MCF 10A (cell line): ENCODE data around the gene PSMB3. TPM values are rescaled to one million over a fixed set of nuclear protein-coding genes. Genes with fewer than 3 reads are reported as not detected.

Experiments used
- BruUV-seq: library from RNA; stranded (reverse); fragments of 400-500 nt; replicated peaks from 2 replicates; lab custom pipeline; 2021; lab: Mats Ljungman, UMichigan
- CTCF ChIA-PET: fragments of 300-600 bp; sonication (Branson Sonifier 250); formaldehyde crosslinking; extraction: SDS; loops from one replicate; lab custom pipeline; 2021; ENCODE audit warnings: antibody characterized with exemption, inconsistent platforms; lab: Yijun Ruan, JAX
- POLR2A ChIA-PET: fragments of 300-600, 350-650 bp; sonication (Branson Sonifier 250); formaldehyde crosslinking; extraction: SDS; loops from one replicate; lab custom pipeline; 2020; ENCODE audit warnings: antibody characterized with exemption, inconsistent platforms; lab: Yijun Ruan, JAX
- DNase-seq: peaks from one replicate; pipeline ENCODE4 v3.0.0-alpha.2; 2018; ENCODE audit not compliant: unreplicated experiment
- H3K27ac Mint-ChIP-seq: one replicate; pipeline ENCODE4 v1.8.0; 2022; ENCODE audit warnings: mild to moderate bottlenecking, low read depth, mixed read lengths; ENCODE audit not compliant: unreplicated experiment
- H3K27me3 Mint-ChIP-seq: one replicate; pipeline ENCODE4 v1.8.0; 2022; ENCODE audit warnings: mixed read lengths; ENCODE audit not compliant: insufficient read depth, unreplicated experiment
- H3K36me3 Mint-ChIP-seq: one replicate; pipeline ENCODE4 v1.8.0; 2022; ENCODE audit warnings: mild to moderate bottlenecking, moderate library complexity, mixed read lengths; ENCODE audit not compliant: insufficient read depth, unreplicated experiment
- H3K4me1 Mint-ChIP-seq: one replicate; pipeline ENCODE4 v1.8.0; 2022; ENCODE audit warnings: mixed read lengths; ENCODE audit not compliant: insufficient read depth, unreplicated experiment
- H3K4me3 Mint-ChIP-seq: one replicate; pipeline ENCODE4 v1.8.0; 2022; ENCODE audit warnings: mild to moderate bottlenecking, moderate library complexity, mixed read lengths; ENCODE audit not compliant: unreplicated experiment
- H3K9me3 Mint-ChIP-seq: one replicate; pipeline ENCODE4 v1.8.0; 2022; ENCODE audit warnings: mixed read lengths; ENCODE audit not compliant: unreplicated experiment
- CTCF ChIP-seq: fragments of 200-600 bp; IDR thresholded peaks from one replicate; pipeline ENCODE4 v1.8.0; 2022; ENCODE audit warnings: antibody characterized with exemption, mild to moderate bottlenecking; ENCODE audit not compliant: unreplicated experiment
- intact Hi-C: fragments of 100-400 bp; cut with micrococcal nuclease; formaldehyde crosslinking; loops from 2 replicates; pipeline ENCODE4 v1.14.1; 2022
- total RNA-seq: library from RNA; stranded (reverse); gene quantifications from 2 replicates; pipeline ENCODE4 v1.2.3, GENCODE V29; 2022

The PSMB3 gene
- total RNA-seq, 1 experiment from 2014 or later, result 145 TPM

GRCh38 chr17:38732376-38733281, 19.9 kb upstream of the PSMB3 start:
- ChIA-PET POLR2A (interaction anchor here (1.5 to 3.2 kb wide), 2 partner anchors 18 to 55 kb away, joined by 4 to 46 read pairs; partner anchors contain the start of gene PSMB3), CTCF (interaction anchor here (1.5 to 6.0 kb wide), 3 partner anchors 12 to 65 kb away, joined by 5 to 45 read pairs (median 37); no protein-coding TSS in a partner anchor)
- H3K4me3 Mint-ChIP-seq, result peak overlapping the region; percentile 87
- H3K4me1 Mint-ChIP-seq, result peaks cover 18% of the 10 kb centered on the region
- peaks cover 54% of the 10 kb centered on the region for H3K36me3 Mint-ChIP-seq
- H3K27ac Mint-ChIP-seq, result no peak overlapping the region
- DNase-seq, result no peak
- intact Hi-C loops, result no loop called here
- TF ChIP-seq CTCF, result no peak
- H3K27me3 Mint-ChIP-seq, result no peaks in the 10 kb centered on the region
- no peaks in the 10 kb centered on the region for H3K9me3 Mint-ChIP-seq
- no TSS peak for BruUV-seq

DNA sequence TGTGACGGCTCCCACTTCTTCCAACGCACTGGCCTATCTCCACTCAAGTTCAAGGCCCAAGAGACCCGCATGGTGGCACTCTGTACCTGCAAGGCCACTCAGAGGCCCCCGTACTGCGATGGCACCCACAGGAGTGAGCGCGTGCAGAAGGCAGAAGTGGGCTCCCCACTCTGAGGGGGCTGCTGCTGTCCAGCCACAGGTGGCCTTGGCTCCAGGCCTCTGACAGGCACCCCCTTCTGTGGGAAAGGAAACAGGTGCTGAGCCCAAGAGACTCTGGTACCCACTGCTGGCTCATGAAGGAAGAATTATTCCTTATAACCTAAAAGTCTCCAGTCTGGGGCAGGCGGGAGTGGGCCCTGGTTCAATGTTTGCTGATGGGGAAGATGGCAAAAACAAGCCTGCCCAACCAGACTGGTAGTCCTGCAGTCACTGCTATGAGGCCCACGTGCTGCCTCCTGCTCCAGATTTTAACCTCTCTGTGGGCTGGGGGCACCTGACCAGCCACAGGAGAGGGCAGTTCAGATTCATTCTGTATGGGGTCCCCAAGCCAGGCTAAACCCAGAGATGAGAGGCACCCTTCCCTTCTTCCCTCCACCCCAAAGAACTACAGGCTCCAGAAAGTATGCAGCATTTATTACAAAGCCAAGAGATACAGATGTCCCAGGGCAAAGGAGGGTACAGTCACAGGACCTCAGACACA, 19.1 kb upstream of the PSMB3 start:
- TSS peak; percentile 13 for BruUV-seq
- Mint-ChIP-seq H3K27me3 (no peaks in the 10 kb centered on the region), H3K4me3 (no peak overlapping the region), H3K36me3 (peaks cover 56% of the 10 kb centered on the region), H3K9me3 (no peaks in the 10 kb centered on the region), H3K4me1 (peaks cover 18% of the 10 kb centered on the region), H3K27ac (no peak overlapping the region)
- intact Hi-C loops, result no loop called here
- ChIA-PET POLR2A (interaction anchor here (0.6 to 1.5 kb wide), 2 partner anchors 16 to 56 kb away, joined by 3 to 4 read pairs; no protein-coding TSS in a partner anchor), CTCF (interaction anchor here (1.7 to 6.0 kb wide), 3 partner anchors 11 to 57 kb away, joined by 4 to 45 read pairs (median 37); no protein-coding TSS in a partner anchor)
- DNase-seq, result no peak
- TF ChIP-seq CTCF, result no peak

- peaks cover 63% of the 10 kb centered on the region for H3K36me3 Mint-ChIP-seq
- no peaks in the 10 kb centered on the region for H3K27me3 Mint-ChIP-seq
These were observed 18.3 kb upstream of the PSMB3 start for GRCh38 chr17:38733982-38734973.

More at GRCh38 chr17:38733982-38734973, 18.3 kb upstream of the PSMB3 start:
- TF ChIP-seq CTCF, result no peak
- peak overlapping the region; percentile 31 for H3K27ac Mint-ChIP-seq
- BruUV-seq, result no TSS peak
- POLR2A ChIA-PET, result interaction anchor here (0.6 to 1.5 kb wide), 3 partner anchors 15 to 57 kb away, joined by 3 to 4 read pairs (median 3); no protein-coding TSS in a partner anchor
- DNase-seq, result no peak
- intact Hi-C loops, result no loop called here
- H3K4me1 Mint-ChIP-seq, result peaks cover 18% of the 10 kb centered on the region
- no peaks in the 10 kb centered on the region for H3K9me3 Mint-ChIP-seq
- CTCF ChIA-PET, result interaction anchor here (0.6 to 6.0 kb wide), 13 partner anchors 11 to 348 kb away, joined by 3 to 45 read pairs (median 4); no protein-coding TSS in a partner anchor
- H3K4me3 Mint-ChIP-seq, result no peak overlapping the region
